Measurements from ENCODE around the gene FGFR3.
A peak's percentile ranks its signal among the peaks of the same experiment; 100 is the strongest.

FGFR3 gene

DNA sequence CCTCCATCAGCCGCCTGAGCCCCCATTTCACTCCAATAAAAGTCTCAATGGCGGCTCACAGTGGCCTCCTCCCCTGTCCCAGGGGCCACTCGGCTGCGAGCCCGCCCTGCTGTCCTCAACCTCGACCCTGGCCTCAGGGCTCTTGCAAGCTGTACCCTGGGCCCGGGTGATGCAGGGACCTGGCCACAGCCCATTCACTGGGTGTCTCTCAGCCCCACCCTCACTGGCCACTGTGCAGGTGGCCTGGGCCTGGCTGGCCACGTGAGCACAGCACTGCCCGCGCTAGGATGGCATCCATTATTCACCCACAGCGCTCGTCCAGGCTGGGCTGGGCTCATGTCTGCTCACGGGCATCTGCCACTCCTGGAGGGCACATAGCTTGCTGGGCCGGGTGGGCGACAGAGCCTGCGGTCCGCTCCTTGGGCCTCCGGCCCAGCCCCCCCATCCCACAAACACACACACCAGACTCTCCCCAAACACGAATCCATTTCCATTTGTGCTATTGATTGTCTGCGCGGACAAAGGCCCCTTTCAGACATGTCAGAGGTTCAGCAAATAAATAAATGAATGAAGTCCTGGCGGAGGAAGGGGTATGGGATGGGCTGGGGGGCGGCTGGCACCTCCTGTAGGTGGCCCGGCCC, 16.5 kb upstream of the FGFR3 start:
- DNase-seq (ENCODE audit: extremely low read depth, low read depth), result no peak
- no peak for TF ChIP-seq CTCF (IDR thresholded peaks at IDR 0.05; ENCODE audit: low read depth, low read length)

GRCh38 chr4:1777822-1778641, 15.1 kb upstream of the FGFR3 start:
- DNase-seq (ENCODE audit: extremely low read depth, low read depth), result no peak
- TF ChIP-seq CTCF (IDR thresholded peaks at IDR 0.05; ENCODE audit: low read depth, low read length), result peak; percentile 5; the same call in 1 of the 2 replicates

DNA sequence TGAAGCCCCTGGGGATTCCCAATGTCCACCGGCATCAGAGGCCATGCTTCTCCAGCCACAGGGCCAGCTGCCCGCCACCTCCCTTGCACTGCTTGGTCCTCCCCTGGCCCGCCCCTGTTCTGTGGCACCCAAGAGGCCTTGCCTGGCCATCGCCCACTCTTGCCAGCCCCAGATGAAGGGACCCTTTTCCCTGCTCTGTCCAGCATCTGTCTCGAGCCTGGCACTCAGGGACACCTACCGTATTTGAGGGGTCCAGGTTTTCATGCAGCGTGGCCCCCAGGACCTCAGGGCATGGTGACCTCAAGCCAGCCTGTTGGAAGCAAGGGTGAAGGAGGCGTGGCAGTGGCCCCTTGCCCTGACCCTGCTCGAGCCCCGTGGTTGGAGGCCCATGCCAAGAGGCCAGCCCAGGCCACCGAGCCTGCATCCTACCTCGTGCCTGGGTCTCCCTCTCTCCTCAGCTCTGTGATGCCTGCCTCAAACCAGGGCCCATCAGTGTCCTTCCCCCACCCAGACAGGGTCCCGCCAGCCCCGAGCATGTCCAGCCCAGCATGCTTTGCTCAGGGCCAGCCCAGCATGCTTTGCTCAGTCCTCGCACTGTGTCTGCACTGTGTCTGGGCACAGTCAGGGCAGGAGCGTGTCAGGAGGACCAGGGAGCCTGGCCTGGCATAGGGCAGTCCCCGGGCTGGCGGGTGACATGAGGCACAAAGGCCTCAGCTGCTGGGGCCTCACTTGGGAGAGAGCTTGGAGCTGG, 14.3 kb upstream of the FGFR3 start:
- no peak for DNase-seq (ENCODE audit: extremely low read depth, low read depth)
- TF ChIP-seq CTCF (IDR thresholded peaks at IDR 0.05; ENCODE audit: low read depth, low read length), result no peak

GRCh38 chr4:1779588-1780382, 13.3 kb upstream of the FGFR3 start:
- TF ChIP-seq CTCF (IDR thresholded peaks at IDR 0.05; ENCODE audit: low read depth, low read length), result no peak
- DNase-seq (ENCODE audit: extremely low read depth, low read depth), result no peak

DNA sequence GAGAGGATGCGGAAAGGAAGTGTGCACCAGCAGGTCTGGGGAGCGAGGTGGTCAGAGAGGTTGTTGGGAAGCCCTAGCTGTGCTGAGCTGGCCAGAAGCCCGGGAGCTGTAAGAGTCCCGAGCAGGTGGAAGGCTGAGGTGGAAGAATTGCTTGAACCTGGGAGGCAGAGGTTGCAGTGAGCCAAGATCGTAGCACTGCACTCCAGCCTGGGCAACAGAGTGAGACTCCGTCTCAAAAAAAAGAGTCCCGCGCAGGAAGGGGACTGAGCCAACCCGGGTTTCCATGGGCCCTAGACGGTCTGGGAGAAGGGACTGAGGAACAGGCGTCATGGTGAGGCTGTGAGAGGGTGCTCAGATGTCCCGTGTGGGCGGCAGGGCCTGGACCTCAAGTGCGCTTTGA, 12.7 kb upstream of the FGFR3 start:
- DNase-seq (ENCODE audit: extremely low read depth, low read depth), result no peak
- no peak for TF ChIP-seq CTCF (IDR thresholded peaks at IDR 0.05; ENCODE audit: low read depth, low read length)

DNA sequence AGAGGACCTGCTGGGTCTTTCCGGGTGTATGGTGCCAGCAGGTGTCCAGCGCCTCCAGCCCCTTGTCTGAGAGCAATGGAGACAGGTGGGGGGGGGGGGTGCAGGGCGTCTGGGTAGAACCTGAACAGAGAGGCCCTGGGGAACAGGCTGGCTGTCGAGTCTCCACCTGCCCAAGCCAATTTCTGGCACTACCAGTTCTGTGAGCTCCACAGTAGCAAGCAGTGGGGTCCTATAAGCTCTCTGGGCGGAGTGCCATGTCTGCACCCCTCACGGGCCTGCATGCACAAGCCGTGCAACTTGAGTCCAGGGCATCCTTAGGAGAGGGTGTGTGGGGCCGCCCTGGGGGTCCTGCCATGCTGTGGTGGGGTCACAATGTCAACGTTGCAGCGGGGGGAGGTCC, 10.1 kb upstream of the FGFR3 start:
- DNase-seq (ENCODE audit: extremely low read depth, low read depth), result no peak
- TF ChIP-seq CTCF (IDR thresholded peaks at IDR 0.05; ENCODE audit: low read depth, low read length), result no peak
